ENCODE measurements around the gene KRTAP3-2.

- TF ChIP-seq CTCF (IDR thresholded peaks at IDR 0.05) = no peak
- TF ChIP-seq POLR2A (IDR thresholded peaks at IDR 0.05) = no peak
- TF ChIP-seq EP300 (IDR thresholded peaks at IDR 0.05) = no peak
Measured at GRCh38 chr17:40952154-40952553, 47.6 kb downstream of the KRTAP3-2 start.
